Limb (tissue), 2 donors: Measurements from ENCODE around the gene SYNE2.
A peak's percentile ranks its signal among the peaks of the same experiment; 100 is the strongest.
"Not testable (repeated sequence)": the region's sequence is repeated elsewhere in the genome, so short reads cannot be mapped to it uniquely, and the experiment has no call there.

ENCODE experiments used
- DNase-seq, 2 donors: peaks; one replicate each; pipeline ENCODE4 v3.0.0-alpha.2; 2016; ENCODE audit errors: extremely low spot score in 2 of 2

SYNE2 gene

DNA sequence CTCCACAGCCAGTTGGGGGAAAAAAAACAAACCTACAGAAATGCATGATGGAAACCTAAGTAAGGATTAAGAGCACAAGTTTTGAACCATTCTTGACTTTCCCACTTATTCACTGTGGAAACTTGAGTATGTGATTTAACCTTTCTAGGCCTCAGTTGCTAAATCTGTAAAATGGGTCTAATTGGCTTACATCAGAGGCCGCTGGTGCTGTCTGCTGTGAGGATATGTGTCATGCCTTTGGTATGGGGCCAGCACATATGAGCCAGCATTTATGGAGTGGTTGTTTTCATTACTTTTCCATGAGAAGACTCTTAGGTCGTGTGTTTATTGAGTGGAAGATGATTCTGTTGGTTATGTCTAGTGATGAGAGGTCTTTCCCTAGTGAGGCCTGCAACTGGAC, 339.0 kb downstream of the SYNE2 start:
- no peak for DNase-seq

DNA sequence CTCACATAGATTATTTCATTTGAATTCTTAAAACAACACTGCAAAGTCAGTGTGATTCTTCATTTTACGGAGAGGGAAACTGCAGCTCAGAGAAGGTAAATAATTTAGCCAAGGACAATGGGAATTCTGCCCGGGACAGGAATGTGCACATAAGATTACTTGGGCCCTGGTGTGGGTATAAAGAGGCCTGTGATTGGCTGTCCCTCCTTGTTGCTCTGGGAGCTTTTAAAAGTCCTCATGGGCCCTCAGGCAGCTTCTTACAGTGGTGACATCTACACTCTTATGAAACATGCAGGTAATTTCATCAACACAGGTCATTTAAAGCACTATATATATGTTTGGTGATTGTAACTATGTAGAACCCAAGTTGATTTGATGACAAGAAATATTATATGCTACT, 341.0 kb downstream of the SYNE2 start:
- DNase-seq = no peak

DNA sequence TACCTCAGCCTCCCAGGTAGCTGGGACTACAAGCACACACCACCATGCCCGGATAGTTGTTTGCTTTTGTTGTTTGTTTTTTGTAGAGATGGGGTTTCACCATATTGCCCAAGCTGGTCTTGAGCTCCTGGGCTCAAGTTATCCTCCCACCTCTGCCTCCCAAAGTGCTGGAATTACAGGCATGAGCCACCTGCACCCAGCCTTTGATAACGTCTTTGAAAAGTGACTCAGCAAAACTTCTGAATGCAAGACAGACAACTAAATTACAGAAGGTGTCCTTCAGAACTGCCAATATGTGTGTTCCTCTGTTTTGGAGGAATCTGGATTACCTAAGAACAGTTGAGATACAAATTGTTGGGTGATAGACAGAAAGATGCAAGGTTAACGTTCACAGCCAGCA, 341.6 kb downstream of the SYNE2 start:
- DNase-seq = no peak

DNA sequence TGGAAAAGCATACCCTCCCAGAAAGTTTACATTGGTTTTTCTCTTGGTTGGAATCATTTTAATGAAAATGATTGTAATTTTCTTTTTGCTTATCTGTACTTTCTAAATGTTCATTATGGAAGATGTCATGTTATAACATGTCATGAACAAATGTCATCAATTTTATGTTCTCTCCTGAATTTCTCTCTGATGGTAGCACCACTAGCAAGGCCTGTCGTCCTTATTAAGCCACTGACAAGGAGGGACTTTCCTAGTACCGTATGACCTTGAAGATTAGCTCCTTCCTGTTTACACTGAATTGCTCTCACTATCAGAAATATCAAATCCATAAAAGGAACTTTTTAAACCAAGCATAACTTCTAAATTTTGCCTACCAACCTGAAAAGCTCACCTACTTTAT, 342.4 kb downstream of the SYNE2 start:
- no peak for DNase-seq

DNA sequence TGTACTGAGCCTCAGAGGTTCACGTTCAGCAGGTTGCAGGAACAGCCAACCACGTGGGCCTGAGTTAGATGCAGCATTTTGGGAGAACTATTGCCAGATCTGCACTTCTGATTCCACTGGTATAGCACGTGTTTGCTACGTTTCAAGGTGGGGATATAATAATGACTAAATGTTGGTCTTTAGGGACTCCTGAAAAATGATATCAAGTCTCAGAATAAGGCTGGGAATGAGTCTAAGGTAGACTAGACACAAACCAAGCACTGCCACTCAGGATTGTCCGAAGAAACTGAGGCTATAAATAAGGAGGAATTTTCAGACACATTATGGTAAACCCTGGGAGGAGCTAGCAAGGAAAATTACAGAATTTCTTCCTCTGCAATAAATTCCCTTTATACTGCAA, 343.3 kb downstream of the SYNE2 start:
- no peak for DNase-seq

DNA sequence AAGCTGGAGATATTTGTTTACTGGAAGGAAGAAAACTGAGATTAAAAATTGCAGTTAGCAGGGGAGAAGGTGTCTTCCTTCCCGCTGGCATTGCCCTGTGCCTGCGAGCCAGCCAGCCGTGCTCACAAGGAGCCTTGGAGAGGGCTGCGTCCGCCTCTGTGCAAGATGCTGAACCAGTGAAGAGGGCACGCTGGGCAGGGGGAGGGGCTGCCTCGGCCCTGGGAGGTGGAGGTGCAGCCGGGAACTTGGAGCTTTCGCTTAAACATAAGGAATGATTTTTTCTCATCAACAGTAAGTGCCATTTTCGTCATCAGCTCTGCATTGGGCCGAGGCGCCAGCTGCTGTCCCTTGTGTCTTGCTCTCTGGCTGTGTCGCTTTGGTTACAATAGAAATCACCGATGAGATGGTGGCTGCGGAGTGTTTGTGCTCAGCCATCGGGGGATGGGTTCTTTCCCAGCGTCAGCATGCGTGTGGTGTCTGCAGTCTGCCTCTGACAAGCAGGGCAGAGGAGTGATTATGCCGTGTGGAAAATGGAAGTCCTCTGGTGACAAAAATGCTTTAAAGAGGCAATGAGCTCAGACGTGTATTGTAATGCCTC, 344.1 kb downstream of the SYNE2 start:
- peak; percentile 50 to 83 for DNase-seq

DNA sequence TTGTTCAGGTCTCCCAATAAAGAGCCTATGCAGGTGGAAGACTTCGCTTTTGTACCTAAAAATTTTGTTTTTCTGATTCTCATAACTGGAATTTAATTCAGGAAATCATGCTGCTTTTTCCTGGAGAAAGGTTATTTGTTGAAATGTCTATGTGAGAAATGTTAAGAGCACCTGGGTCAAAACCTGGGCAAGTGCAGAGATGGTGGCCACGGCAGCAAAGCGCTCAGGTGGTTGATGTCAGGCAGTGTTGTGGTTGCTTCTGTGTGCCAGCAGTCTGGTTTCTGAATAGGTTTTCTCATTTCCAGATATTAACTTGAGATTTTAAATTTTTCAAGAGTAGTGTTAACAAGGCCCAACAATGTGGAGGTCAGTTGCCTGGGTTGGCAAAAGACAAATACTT, 345.2 kb downstream of the SYNE2 start:
- DNase-seq = no peak

DNA sequence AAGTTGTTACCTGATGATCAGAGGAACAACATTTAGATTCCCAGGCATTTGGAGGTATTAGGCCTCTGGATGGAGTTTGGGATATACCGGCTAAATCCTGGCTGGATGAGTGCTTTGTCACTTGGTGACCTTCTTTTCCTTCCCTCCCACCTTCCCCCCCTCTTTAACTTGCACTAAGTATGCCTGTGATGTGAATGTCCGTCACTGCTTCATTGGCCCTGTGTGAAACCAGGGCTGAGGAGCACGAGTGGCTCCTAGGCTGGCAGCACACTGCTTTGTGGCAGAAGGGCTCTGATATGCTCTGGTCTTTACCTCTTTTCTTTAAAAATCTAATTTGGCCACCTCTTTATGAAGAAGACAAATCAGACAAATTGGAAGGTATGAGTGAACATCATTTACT, 345.7 kb downstream of the SYNE2 start:
- no peak for DNase-seq

DNA sequence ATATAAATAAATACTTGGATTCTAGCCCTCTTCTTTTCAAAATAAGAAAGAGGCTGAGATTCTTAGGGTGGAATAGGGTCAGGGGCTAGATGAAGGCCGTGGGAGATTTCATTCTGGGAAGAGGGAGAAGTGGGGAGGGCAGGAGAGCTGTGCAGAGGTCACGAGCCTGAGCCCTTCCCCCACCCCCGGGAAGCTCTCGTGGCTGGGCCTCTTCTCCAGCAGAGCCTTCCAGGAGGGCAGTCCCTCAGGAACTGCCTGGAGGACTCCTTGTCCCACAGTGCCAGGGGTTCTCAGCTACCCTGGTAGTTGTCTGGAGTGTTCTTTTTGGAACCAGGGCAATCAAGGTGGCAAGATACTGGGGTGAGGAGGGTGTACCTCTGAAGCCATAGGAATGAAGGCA, 347.4 kb downstream of the SYNE2 start:
- DNase-seq = no peak

DNA sequence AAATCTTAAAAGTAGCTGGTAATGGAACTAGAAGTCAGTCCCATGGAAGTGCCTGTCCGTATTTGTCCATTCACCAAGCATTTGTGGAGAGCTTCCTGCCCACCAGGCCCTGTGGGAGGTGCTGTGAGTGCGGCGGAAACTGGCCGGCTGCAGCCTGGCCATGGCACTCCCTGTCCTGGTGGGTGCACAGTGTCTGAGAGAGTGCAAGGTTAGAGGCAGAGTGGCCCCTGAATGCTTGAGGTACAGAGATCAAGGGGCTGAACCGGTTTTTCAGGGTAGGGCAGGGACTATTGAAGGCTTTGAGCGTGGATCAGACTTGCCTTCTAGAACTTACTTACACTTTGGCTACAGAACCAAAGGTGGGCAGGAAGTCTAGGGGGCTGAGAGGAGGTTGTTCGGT, 348.5 kb downstream of the SYNE2 start:
- DNase-seq = no peak

DNA sequence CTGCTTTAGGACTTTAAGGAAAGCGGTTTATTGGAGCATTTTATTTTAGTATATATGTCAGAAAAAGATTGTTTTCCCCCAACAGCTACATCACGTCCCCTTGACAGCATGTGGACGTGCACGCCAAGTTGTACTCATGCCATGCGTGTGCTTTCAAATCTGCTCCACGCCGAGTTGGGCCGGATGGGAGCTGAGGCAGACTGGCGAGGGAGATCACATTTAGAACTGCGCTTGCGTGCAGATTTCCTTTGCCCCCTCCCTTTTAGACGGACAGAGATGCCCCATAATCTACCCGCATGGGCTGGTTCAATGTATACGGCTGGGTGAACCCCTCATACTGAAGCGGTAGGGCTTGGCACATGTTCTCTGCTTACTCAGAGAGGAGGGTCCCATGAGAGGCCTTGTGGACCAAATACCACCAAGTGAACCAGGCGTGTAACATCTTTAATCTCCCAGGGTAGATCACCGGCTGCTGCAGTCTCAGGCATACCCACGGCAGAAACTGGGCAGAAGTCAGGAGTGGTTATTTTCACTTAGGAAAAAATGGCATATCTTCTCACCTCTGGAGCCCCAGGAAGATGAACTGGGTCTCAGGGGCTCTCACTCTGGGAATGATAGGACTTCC, 349.2 kb downstream of the SYNE2 start:
- DNase-seq = no peak

DNA sequence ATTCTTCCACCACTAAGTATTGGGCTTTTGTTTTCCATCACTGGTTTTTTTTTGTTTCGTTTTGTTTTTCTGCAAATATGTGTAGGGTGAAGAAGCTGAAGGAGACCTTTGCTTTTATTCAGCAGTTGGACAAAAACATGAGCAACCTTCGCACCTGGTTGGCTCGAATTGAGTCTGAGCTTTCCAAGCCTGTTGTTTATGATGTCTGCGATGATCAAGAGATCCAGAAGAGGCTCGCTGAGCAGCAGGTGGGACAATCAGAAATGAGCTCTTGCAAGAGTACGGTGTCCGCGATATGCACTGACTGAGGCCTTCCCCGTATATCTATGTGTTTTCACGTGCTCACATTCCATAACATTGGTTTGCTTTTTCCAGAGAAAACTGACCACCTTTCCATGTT, 349.9 kb downstream of the SYNE2 start:
- DNase-seq = no peak

DNA sequence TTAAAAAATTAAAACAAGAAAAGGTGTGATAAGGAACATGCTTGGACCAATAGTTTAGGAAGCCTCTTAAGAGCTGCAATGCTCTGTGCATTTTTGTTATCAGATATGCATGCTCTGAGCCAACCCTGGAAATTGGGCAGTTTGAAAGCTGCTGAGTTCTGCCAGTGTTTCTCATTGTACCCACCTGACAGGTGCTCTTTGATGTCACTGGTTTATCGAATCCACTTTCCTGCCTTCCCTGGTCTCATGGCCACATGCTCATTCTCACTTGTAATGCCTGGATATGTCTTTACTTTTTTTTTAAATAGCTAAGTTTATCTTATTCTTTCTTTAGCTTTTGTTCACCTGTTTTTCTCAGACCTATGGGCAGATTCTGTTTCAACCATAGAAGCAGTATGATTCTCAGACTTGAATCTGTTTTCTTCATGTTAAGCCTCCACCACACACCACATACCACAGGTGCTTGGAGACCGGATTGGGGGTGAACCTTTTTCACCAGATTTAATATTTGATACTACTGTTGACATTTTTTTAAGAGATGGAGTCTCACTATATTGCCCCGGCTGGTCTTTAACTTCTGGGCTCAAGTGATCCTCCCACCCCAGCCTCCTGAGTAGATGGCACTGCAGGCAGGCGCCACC, 350.7 kb downstream of the SYNE2 start:
- no peak for DNase-seq

DNA sequence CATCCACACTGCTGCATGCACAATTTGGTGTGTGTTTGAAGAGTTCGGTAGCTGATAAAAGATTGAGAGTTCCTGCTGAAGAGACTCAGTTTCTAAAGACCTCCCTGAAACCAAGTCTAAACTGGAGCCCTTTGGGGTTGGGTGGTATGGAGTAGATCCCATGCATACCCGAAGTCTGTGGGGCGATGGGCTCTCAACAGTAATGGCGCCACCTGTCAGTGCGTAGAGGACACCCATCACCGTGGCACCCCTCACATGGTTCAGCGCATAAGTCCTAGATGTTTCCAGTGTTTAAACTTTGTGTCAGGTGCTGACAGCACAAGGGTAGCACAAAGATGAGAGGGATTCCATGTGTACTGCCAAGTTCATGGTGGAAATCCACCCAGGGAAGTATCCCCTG, 355.5 kb downstream of the SYNE2 start:
- DNase-seq = no peak

DNA sequence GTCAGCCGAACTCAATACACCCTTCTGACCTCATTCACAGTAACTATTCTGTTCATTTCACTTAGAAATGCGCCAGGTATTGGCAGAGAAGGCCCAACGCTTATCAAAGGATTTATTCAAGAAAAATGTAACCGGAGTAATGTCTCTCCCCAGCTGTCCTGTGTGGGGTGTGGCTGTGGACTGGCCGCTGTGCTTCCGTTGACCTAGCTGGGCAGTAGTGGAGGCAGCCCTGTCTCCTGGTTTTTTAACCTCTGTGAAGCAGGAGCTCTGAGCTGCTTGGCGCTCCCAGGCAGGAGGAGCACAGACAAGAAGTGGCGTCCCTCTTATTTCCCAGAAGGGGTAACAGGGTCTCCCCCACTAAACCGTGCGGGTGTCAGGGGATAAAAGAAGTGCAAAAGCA, 356.2 kb downstream of the SYNE2 start:
- no peak for DNase-seq

DNA sequence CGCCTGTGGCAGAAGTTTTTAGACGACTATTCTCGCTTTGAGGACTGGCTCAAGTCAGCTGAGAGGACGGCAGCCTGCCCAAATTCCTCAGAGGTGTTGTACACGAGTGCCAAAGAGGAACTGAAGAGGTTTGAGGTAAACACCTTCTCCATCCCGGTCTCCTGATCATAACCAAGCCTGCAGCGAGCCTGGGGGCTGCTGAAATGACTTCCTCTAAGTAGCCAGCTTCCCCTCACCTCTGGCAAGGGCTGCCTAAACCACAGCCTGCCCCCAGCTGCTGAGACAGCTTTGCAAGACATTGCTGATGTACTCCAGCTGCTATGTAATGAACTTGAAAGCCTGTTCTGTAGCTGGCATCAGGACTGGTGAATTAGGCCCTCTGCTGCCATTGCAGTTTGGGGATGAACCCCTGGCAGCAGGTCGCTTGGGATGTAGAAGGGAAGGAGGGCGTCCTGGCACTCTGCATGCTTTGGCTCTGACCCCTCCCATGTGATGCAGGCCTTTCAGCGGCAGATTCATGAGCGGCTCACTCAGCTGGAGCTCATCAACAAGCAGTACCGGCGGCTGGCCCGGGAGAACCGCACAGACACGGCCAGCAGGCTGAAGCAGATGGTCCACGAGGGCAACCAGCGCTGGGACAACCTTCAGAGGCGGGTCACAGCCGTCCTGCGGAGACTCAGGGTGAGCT, 356.8 kb downstream of the SYNE2 start:
- peak; percentile 38 to 40 for DNase-seq

DNA sequence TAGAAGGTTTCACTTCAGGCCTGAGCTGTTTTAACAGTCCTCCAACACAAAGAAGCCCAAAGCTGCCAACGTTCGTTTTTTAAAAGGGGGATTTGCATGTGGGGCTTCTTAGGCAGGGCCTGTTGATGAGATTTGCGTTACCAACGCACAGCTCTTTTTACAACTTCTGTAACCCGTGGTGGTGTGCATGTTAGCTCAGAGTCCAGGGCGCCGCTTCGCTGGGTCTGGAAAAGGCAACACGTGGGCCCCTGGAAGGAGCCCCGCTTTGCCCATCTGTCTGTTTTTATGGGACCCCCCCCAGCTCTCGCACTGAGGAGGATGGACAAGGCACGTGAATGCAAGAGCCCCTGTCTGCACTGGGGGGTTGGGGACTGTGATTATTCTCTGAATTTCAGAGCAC, 357.4 kb downstream of the SYNE2 start:
- DNase-seq = no peak

DNA sequence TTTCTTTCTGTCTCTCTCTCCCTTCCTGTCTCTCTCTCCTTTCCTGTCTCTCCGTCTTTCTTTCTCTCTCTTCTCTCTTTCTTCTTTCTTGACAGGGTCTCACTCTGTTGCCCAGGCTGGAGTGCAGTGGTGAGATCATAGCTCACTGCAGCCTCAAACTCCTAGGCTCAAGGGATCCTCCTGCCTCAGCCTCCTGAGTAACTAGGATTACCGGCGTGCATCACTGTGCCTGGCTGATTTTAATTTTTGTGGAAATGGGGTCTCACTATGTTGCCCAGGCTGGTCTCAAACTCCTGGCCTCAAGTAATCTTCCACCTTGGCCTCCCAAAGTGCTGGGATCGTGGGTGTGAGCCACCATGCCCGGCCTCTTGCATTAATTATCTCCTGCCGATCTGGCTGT, 358.1 kb downstream of the SYNE2 start:
- not testable (repeated sequence) for DNase-seq

DNA sequence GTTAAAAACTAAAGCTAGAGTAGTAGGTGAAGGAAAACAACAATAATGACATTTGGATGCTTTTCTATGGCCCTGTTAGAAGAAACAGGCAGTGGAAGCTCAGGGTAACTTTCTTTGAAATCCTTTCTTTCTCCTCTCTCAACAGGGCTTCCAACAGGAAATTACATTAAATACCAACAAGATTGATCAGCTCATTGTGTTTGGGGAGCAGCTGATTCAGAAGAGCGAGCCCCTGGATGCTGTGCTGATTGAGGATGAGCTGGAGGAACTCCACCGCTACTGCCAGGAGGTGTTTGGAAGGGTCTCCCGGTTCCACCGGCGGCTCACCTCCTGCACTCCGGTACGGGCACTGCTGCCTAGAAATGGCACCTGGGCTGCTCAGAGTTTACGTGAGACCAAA, 359.9 kb downstream of the SYNE2 start:
- DNase-seq = no peak

DNA sequence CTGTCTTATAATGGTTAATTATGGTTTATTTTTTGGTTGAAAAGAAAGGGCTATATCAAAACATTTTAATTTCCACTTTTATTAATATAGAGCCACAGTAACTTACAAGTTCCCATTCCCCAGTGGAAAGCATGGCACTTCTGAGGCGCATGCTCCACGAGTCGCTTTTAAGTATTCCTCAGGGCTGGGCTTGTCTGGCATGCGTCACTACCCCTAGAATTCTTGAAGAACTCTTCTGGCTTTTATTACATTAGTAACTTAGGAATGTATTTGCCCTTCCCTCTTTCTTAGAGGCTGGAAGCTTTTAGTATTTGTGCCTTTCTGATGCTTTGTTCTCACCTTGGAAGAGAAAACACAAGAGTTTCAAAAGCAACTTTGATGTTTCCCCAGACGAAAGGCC, 360.3 kb downstream of the SYNE2 start:
- no peak for DNase-seq

DNA sequence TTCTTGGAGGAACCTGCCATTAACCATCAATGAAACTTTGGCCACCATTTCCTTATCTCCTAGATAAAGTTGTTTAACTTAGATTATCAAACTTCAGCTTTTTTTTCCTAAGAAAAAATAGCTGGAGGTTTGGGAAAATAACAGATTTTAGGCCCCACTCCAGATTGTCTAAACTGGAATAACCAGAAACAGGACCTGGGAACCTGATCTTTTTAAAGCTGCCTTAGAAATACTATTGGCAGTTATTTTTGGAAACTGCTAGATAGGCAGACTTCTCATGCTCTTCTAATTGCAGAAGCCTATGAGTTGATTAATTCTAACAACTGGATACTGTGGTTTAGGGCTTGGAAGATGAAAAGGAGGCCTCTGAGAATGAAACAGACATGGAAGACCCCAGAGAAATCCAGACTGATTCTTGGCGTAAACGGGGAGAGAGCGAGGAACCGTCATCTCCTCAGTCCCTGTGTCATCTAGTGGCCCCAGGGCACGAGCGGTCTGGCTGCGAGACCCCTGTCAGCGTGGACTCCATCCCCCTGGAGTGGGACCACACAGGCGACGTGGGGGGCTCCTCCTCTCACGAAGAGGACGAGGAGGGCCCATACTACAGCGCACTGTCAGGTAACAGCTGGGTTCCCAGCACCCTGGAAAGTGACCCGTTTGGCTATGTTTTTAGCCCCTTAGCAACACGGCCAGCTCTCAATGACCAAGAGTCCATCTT, 361.2 kb downstream of the SYNE2 start:
- DNase-seq = no peak

DNA sequence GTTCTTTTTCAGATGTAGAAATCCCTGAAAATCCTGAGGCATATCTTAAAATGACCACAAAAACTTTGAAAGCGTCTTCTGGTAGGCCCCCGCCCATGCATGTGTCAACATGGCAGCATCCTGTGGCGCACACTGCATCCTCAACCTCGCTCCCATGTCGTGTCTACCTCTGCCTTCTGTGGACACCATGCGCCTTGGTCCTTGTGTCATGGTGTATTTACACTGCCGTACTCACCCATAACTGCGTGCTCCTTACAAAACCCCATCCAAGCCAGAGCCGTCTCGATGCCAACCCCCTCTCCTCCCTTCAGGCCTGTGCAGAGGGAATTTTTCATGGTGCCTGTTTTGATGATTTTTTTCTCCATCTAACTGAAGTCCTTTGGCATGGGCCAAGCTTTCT, 362.5 kb downstream of the SYNE2 start:
- DNase-seq = no peak
